GM23338 (cell line): ENCODE results near the gene GIPC2. TPM values are rescaled to one million over a fixed set of nuclear protein-coding genes. Genes with fewer than 3 reads are reported as not detected.

Experiments used
- ATAC-seq: fragments of 200-7000 bp; cut with Tn5 transposase; 3 replicates; pipeline ENCODE4 v1.9.1; 2020
- DNase-seq: peaks from one replicate; pipeline ENCODE4 v3.0.0-alpha.2; 2015; ENCODE audit warnings: low spot score
- H2AFZ ChIP-seq: fragments of 200-600 bp; sonication (generic); 2 replicates; pipeline ENCODE4 v1.8.0; 2016; ENCODE audit warnings: antibody characterized with exemption, mild to moderate bottlenecking, moderate library complexity
- H3F3A ChIP-seq: fragments of 200-600 bp; sonication (generic); replicated peaks from 2 replicates; pipeline ENCODE4 v1.8.0; 2017; ENCODE audit warnings: antibody characterized with exemption, mixed run types, low read depth
- H3K27ac ChIP-seq: fragments of 200-600 bp; sonication (generic); 2 replicates; pipeline ENCODE4 v1.6.1; 2016; ENCODE audit warnings: low read depth
- H3K27me3 ChIP-seq: fragments of 200-600 bp; sonication (generic); 2 replicates; pipeline ENCODE4 v1.8.0; 2016; ENCODE audit warnings: mild to moderate bottlenecking, mixed run types, moderate library complexity; ENCODE audit not compliant: insufficient read depth
- H3K36me3 ChIP-seq: fragments of 200-600 bp; sonication (generic); 2 replicates; pipeline ENCODE4 v1.8.0; 2016; ENCODE audit warnings: mild to moderate bottlenecking; ENCODE audit not compliant: insufficient read depth
- H3K4me1 ChIP-seq: fragments of 200-600 bp; sonication (generic); 2 replicates; pipeline ENCODE4 v1.8.0; 2016; ENCODE audit warnings: mild to moderate bottlenecking, moderate library complexity; ENCODE audit not compliant: insufficient read depth
- H3K4me2 ChIP-seq: fragments of 200-600 bp; sonication (generic); 2 replicates; pipeline ENCODE4 v1.7.1; 2017; ENCODE audit warnings: mixed run types
- H3K4me3 ChIP-seq: fragments of 200-600 bp; sonication (generic); 2 replicates; pipeline ENCODE4 v1.6.1; 2016; ENCODE audit warnings: mixed run types
- H3K79me2 ChIP-seq: fragments of 200-600 bp; sonication (generic); replicated peaks from 2 replicates; pipeline ENCODE4 v1.8.0; 2017; ENCODE audit warnings: mild to moderate bottlenecking; ENCODE audit not compliant: insufficient read depth
- H3K9me2 ChIP-seq: fragments of 200-600 bp; sonication (generic); 2 replicates; pipeline ENCODE4 v1.8.0; 2017; ENCODE audit not compliant: insufficient read depth
- H4K20me1 ChIP-seq: fragments of 200-600 bp; sonication (generic); replicated peaks from 2 replicates; pipeline ENCODE4 v1.8.0; 2017; ENCODE audit warnings: mild to moderate bottlenecking; ENCODE audit not compliant: insufficient read depth
- H3K27ac Mint-ChIP-seq: 2 replicates; pipeline ENCODE4 v1.8.0; 2020; ENCODE audit warnings: inconsistent platforms, mild to moderate bottlenecking, moderate library complexity, mixed read lengths
- H3K27me3 Mint-ChIP-seq: 3 replicates; pipeline ENCODE4 v1.8.0; 2022; ENCODE audit warnings: low read depth, mild to moderate bottlenecking, moderate library complexity, mixed read lengths, inconsistent platforms; ENCODE audit not compliant: insufficient read depth, poor library complexity
- H3K36me3 Mint-ChIP-seq: 3 replicates; pipeline ENCODE4 v1.8.0; 2021; ENCODE audit warnings: low read depth, mild to moderate bottlenecking, inconsistent platforms, moderate library complexity, mixed read lengths
- H3K4me1 Mint-ChIP-seq: 3 replicates; pipeline ENCODE4 v1.8.0; 2020; ENCODE audit warnings: mild to moderate bottlenecking, inconsistent platforms, mixed read lengths
- H3K4me3 Mint-ChIP-seq: 3 replicates; pipeline ENCODE4 v1.8.0; 2021; ENCODE audit warnings: moderate library complexity, mild to moderate bottlenecking, inconsistent platforms, mixed read lengths
- H3K9me3 Mint-ChIP-seq: 3 replicates; pipeline ENCODE4 v1.8.0; 2020; ENCODE audit warnings: moderate library complexity, mild to moderate bottlenecking, inconsistent platforms, mixed read lengths
- CREB1 ChIP-seq: fragments of 250-450 bp; sonication (Bioruptor Pico); IDR thresholded peaks from 2 replicates; pipeline ENCODE4 v1.5.0; 2020; ENCODE audit warnings: low read depth, mild to moderate bottlenecking, moderate library complexity
- CTCF ChIP-seq, 2 experiments: fragments of 200-600 bp in 1 of 2; sonication (generic) in 1 of 2; conservative IDR thresholded peaks; 2 replicates each; pipeline versions ENCODE4 v1.5.1 to v1.6.1; 2016 to 2017; ENCODE audit warnings: antibody characterized with exemption in 2 of 2, low read depth in 2 of 2, mild to moderate bottlenecking in 2 of 2, moderate library complexity in 1 of 2
- ETS1 ChIP-seq: IDR thresholded peaks from 2 replicates; pipeline ENCODE4 v1.6.1; 2016; ENCODE audit warnings: antibody characterized with exemption
- EZH2 ChIP-seq: fragments of 200-600 bp; sonication (generic); IDR thresholded peaks from one replicate; pipeline ENCODE4 v1.8.0; 2017; ENCODE audit warnings: antibody characterized with exemption, mild to moderate bottlenecking, low read depth; ENCODE audit not compliant: unreplicated experiment
- EZH2phosphoT487 ChIP-seq: fragments of 200-600 bp; sonication (generic); IDR thresholded peaks from one replicate; pipeline ENCODE4 v1.8.1; 2018; ENCODE audit warnings: antibody characterized with exemption; ENCODE audit not compliant: unreplicated experiment
- JUNB ChIP-seq: IDR thresholded peaks from one replicate; pipeline ENCODE4 v1.6.1; 2016; ENCODE audit warnings: antibody characterized with exemption; ENCODE audit not compliant: unreplicated experiment
- NANOG ChIP-seq: IDR thresholded peaks from 2 replicates; pipeline ENCODE4 v1.6.1; 2016; ENCODE audit warnings: antibody characterized with exemption, borderline replicate concordance
- POLR2AphosphoS5 ChIP-seq: IDR thresholded peaks from 2 replicates; pipeline ENCODE4 v1.6.1; 2016; ENCODE audit warnings: antibody characterized with exemption, low read depth
- REST ChIP-seq: IDR thresholded peaks from one replicate; pipeline ENCODE4 v1.6.1; 2018; ENCODE audit warnings: antibody characterized with exemption; ENCODE audit not compliant: unreplicated experiment
- STAT1 ChIP-seq: IDR thresholded peaks from one replicate; pipeline ENCODE4 v1.6.1; 2016; ENCODE audit warnings: antibody characterized with exemption; ENCODE audit not compliant: unreplicated experiment
- ZNF114 ChIP-seq: fragments of 250-450 bp; sonication (Bioruptor Pico); IDR thresholded peaks from 2 replicates; pipeline ENCODE4 v1.5.0; 2020; ENCODE audit warnings: mild to moderate bottlenecking, moderate library complexity
- ZNF331 ChIP-seq: fragments of 250-450 bp; sonication (Bioruptor Pico); IDR thresholded peaks from 2 replicates; pipeline ENCODE4 v1.5.0; 2020; ENCODE audit warnings: low read depth, mild to moderate bottlenecking, moderate library complexity
- ZNF462 ChIP-seq: fragments of 250-450 bp; sonication (Bioruptor Pico); IDR thresholded peaks from 2 replicates; pipeline ENCODE4 v1.5.0; 2020; ENCODE audit warnings: mild to moderate bottlenecking, moderate library complexity
- polyA plus RNA-seq: library from polyadenylated mRNA; unstranded; fragments of >200 nt; fragmentation: Nextera tagmentation; extraction: Ambion mirVana; gene quantifications from 2 replicates; pipeline ENCODE4 v1.2.1, GENCODE V29; 2016
- total RNA-seq: library from RNA; depleted of rRNA; stranded (reverse); fragments of >200 nt; shearing (Covaris generic); gene quantifications from 2 replicates; pipeline ENCODE4 v1.2.3, GENCODE V29; 2014

GIPC2 gene
- total and polyA plus RNA-seq, 2 experiments from 2014 or later: 1.2 to 1.5 TPM

- DNase-seq (no peak), ATAC-seq (no peak)
- H3K27ac ChIP-seq: no peak overlapping the region
- no peaks in the 10 kb centered on the region for H3K79me2 ChIP-seq
- Mint-ChIP-seq H3K4me3 (no peak overlapping the region), H3K9me3 (no peaks in the 10 kb centered on the region), H3K27ac (no peak overlapping the region), H3K27me3 (no peaks in the 10 kb centered on the region), H3K4me1 (no peaks in the 10 kb centered on the region), H3K36me3 (no peaks in the 10 kb centered on the region)
- H4K20me1 ChIP-seq: no peaks in the 10 kb centered on the region
- no peaks in the 10 kb centered on the region for H3K27me3 ChIP-seq
- H3K4me2 ChIP-seq: no peak overlapping the region
- no peak overlapping the region for H2AFZ ChIP-seq
- H3K9me2 ChIP-seq: no peaks in the 10 kb centered on the region
- H3F3A ChIP-seq: no peaks in the 10 kb centered on the region
- no peak for TF ChIP-seq ZNF114 (CRISPR knock-in tag)
- no peak for TF ChIP-seq ETS1
- no peak for TF ChIP-seq STAT1
- TF ChIP-seq CREB1 (CRISPR knock-in tag): no peak
- TF ChIP-seq REST: no peak
- no peak for TF ChIP-seq ZNF331 (CRISPR knock-in tag)
- no peak for TF ChIP-seq EZH2
- no peak for TF ChIP-seq JUNB
- no peak for TF ChIP-seq ZNF462
- TF ChIP-seq NANOG: no peak
- TF ChIP-seq EZH2phosphoT487: no peak
- TF ChIP-seq POLR2AphosphoS5: no peak
- TF ChIP-seq CTCF (conservative IDR thresholded peaks at IDR 0.05; ENCODE audit: low read depth in 2 of 2): no peak
- H3K4me3 ChIP-seq: no peak overlapping the region
- no peaks in the 10 kb centered on the region for H3K36me3 ChIP-seq
- H3K4me1 ChIP-seq: no peaks in the 10 kb centered on the region
Measured at GRCh38 chr1:78132174-78132947, 86.6 kb downstream of the GIPC2 start.
